Endothelial cell of umbilical vein (primary cell): ENCODE data around the gene MAPT. TPM values are rescaled to one million over a fixed set of nuclear protein-coding genes. Genes with fewer than 3 reads are reported as not detected.

ENCODE experiments used
- BruUV-seq: library from RNA; stranded (reverse); fragments of 400-500 nt; replicated peaks from 2 replicates; lab custom pipeline; 2021; lab: Mats Ljungman, UMichigan
- CTCF ChIA-PET: fragments of 300-600, 350-600 bp; sonication (Branson Sonifier 250); formaldehyde crosslinking; loops from one replicate; lab custom pipeline; 2021; ENCODE audit warnings: antibody characterized with exemption, inconsistent platforms; lab: Charles Lee
- POLR2A ChIA-PET: fragments of 300-600, 350-600 bp; sonication (Branson Sonifier 250); formaldehyde crosslinking; loops from one replicate; lab custom pipeline; 2021; ENCODE audit warnings: antibody characterized with exemption, inconsistent platforms; lab: Charles Lee
- DNase-seq: peaks from one replicate; pipeline ENCODE4 v3.0.0-alpha.2; 2011; ENCODE audit warnings: low read depth, low spot score
- FAIRE-seq: peaks from 2 replicates; lab custom pipeline; 2011; peaks lifted over from hg19 to GRCh38; lab: Jason Lieb, UNC
- H2AFZ ChIP-seq: 2 replicates; pipeline ENCODE4 v1.6.0; 2012; ENCODE audit warnings: low read depth, low read length, control low read depth, inconsistent platforms
- H3K27ac ChIP-seq: 2 replicates; pipeline ENCODE4 v1.5.1; 2011; ENCODE audit warnings: low read depth, mild to moderate bottlenecking, control low read depth, low read length, moderate library complexity; ENCODE audit not compliant: insufficient read depth
- H3K27me3 ChIP-seq, 2 experiments: 2 replicates each; pipeline versions ENCODE4 v1.6.0 to v1.6.1; 2011; ENCODE audit warnings: low read length in 2 of 2, mixed read lengths in 1 of 2; ENCODE audit not compliant: control insufficient read depth in 2 of 2, insufficient read depth in 2 of 2
- H3K36me3 ChIP-seq, 2 experiments: 2 replicates in 1 of 2; 3 replicates in 1 of 2; pipeline ENCODE4 v1.5.1; 2011; ENCODE audit warnings: low read length in 2 of 2, mild to moderate bottlenecking in 1 of 2, moderate library complexity in 1 of 2; ENCODE audit not compliant: control insufficient read depth in 2 of 2, insufficient read depth in 2 of 2; ENCODE audit errors: extremely low read depth in 1 of 2
- H3K4me1 ChIP-seq: 3 replicates; pipeline ENCODE4 v1.5.1; 2011; ENCODE audit warnings: mild to moderate bottlenecking, low read length; ENCODE audit not compliant: control insufficient read depth, insufficient read depth; ENCODE audit errors: extremely low read depth
- H3K4me2 ChIP-seq: 2 replicates; pipeline ENCODE4 v1.6.1; 2011; ENCODE audit warnings: low read length, control low read depth, mixed read lengths; ENCODE audit not compliant: insufficient read depth
- H3K4me3 ChIP-seq, 3 experiments: fragments of 200-600 bp in 1 of 3; sonication (generic), shearing (Covaris generic) in 1 of 3; replicated peaks in 1 of 3; 2 replicates each; pipeline ENCODE4 v1.5.1; 2011 to 2016; ENCODE audit warnings: control low read depth in 3 of 3, low read length in 3 of 3, mild to moderate bottlenecking in 2 of 3, inconsistent platforms in 1 of 3, low read depth in 1 of 3, moderate library complexity in 1 of 3; ENCODE audit not compliant: insufficient read depth in 1 of 3
- H3K79me2 ChIP-seq: 2 replicates; pipeline ENCODE4 v1.6.0; 2012; ENCODE audit warnings: low read length, inconsistent platforms; ENCODE audit not compliant: control insufficient read depth, insufficient read depth
- H3K9ac ChIP-seq: replicated peaks from 2 replicates; pipeline ENCODE3; 2011; ENCODE audit warnings: low read length, control low read depth; ENCODE audit not compliant: insufficient read depth; ENCODE audit errors: extremely low read depth
- H3K9me1 ChIP-seq: replicated peaks from 3 replicates; pipeline ENCODE4 v1.6.0; 2011; ENCODE audit warnings: mild to moderate bottlenecking, low read length; ENCODE audit not compliant: control insufficient read depth, insufficient read depth; ENCODE audit errors: extremely low read depth
- H3K9me3 ChIP-seq: replicated peaks from 2 replicates; pipeline ENCODE4 v1.5.1; 2012; ENCODE audit warnings: low read length, inconsistent platforms; ENCODE audit not compliant: control insufficient read depth, insufficient read depth
- H4K20me1 ChIP-seq: replicated peaks from 2 replicates; pipeline ENCODE3; 2011; ENCODE audit warnings: mild to moderate bottlenecking, low read length; ENCODE audit not compliant: control insufficient read depth, insufficient read depth; ENCODE audit errors: extremely low read depth
- CTCF ChIP-seq, 2 donors: IDR thresholded peaks; 1 replicate in 1 of 2; 2 replicates in 1 of 2; pipeline ENCODE4 v1.5.1; 2011; ENCODE audit warnings: low read length in 2 of 2, mild to moderate bottlenecking in 2 of 2, moderate library complexity in 2 of 2, control low read depth in 1 of 2, inconsistent platforms in 1 of 2, low read depth in 1 of 2; ENCODE audit not compliant: insufficient read depth in 1 of 2; ENCODE audit errors: extremely low read depth in 1 of 2
- EZH2 ChIP-seq: IDR thresholded peaks from 2 replicates; pipeline ENCODE4 v1.6.1; 2012; ENCODE audit warnings: borderline replicate concordance, low read depth, mild to moderate bottlenecking, moderate library complexity, low read length, inconsistent platforms; ENCODE audit not compliant: severe bottlenecking
- FOS ChIP-seq: IDR thresholded peaks from 2 replicates; pipeline ENCODE4 v1.6.1; 2011; ENCODE audit warnings: mild to moderate bottlenecking, low read length, moderate library complexity, borderline replicate concordance; ENCODE audit not compliant: insufficient read depth
- GATA2 ChIP-seq: IDR thresholded peaks from 2 replicates; pipeline ENCODE4 v1.7.0; 2011; ENCODE audit warnings: low read depth, mild to moderate bottlenecking, moderate library complexity, mixed read lengths, low read length; ENCODE audit not compliant: insufficient read length, insufficient read depth
- JUN ChIP-seq: IDR thresholded peaks from 2 replicates; pipeline ENCODE4 v1.6.1; 2011; ENCODE audit warnings: borderline replicate concordance, low read depth; ENCODE audit not compliant: insufficient read length, insufficient read depth
- MAX ChIP-seq: IDR thresholded peaks from 2 replicates; pipeline ENCODE4 v1.6.1; 2011; ENCODE audit not compliant: insufficient read depth, insufficient read length
- MYC ChIP-seq: IDR thresholded peaks from one replicate; pipeline ENCODE4 v1.6.1; 2011; ENCODE audit warnings: mild to moderate bottlenecking, low read depth, low read length
- POLR2A ChIP-seq: IDR thresholded peaks from 2 replicates; pipeline ENCODE4 v1.6.1; 2012; ENCODE audit warnings: low read depth, mild to moderate bottlenecking, control low read depth, low read length
- POLR2AphosphoS5 ChIP-seq: IDR thresholded peaks from 2 replicates; pipeline ENCODE4 v1.6.1; 2012; ENCODE audit warnings: low read depth, mild to moderate bottlenecking, control low read depth, low read length, moderate library complexity; ENCODE audit not compliant: insufficient read depth
- dilution Hi-C: fragments of 300-500 bp; cut with MboI; formaldehyde crosslinking; loops from one replicate; pipeline ENCODE4 v1.15.0; 2019; ENCODE audit warnings: low sequenced_read_pairs; ENCODE audit not compliant: extremely low pct_ligation_motif_present
- intact Hi-C: fragments of 100-400 bp; cut with micrococcal nuclease; formaldehyde crosslinking; loops from one replicate; pipeline ENCODE4 v1.10.0; 2022
- polyA plus RNA-seq, 4 experiments: library from polyadenylated mRNA; depleted of rRNA in 3 of 4; stranded (reverse) in 3 of 4; unstranded in 1 of 4; fragments of >200 nt; gene quantifications; 2 replicates each; pipeline versions ENCODE4 v1.2.1 to v1.2.3, GENCODE V29; 2011 to 2012; ENCODE audit warnings: missing spikeins in 1 of 4
- total RNA-seq: library from RNA; stranded (reverse); gene quantifications from 2 replicates; pipeline ENCODE4 v1.2.3, GENCODE V29; 2021

MAPT gene
- total and polyA plus RNA-seq, 2 donors (not counting 3 experiments of a cell fraction or from before 2014, with no cell fraction given) = 0.04 to 0.51 TPM

- intact Hi-C loops (no loop called here), dilution Hi-C loops (no loop called here)
- no peaks in the 10 kb centered on the region for H4K20me1 ChIP-seq
- no peaks in the 10 kb centered on the region for H3K79me2 ChIP-seq
- H2AFZ ChIP-seq = no peak overlapping the region
- TF ChIP-seq CTCF (IDR thresholded peaks at IDR 0.05; ENCODE audit: extremely low read depth in 1 of 2, insufficient read depth in 1 of 2, low read depth in 1 of 2, low read length in 2 of 2) (no peak), POLR2A (no peak), JUN (no peak), MAX (no peak), EZH2 (no peak), GATA2 (no peak), MYC (no peak), FOS (no peak), POLR2AphosphoS5 (no peak)
- ChIA-PET POLR2A (no interaction called here), CTCF (no interaction called here)
- no peak for FAIRE-seq
- H3K9ac ChIP-seq = no peak overlapping the region
- H3K9me3 ChIP-seq = no peaks in the 10 kb centered on the region
- BruUV-seq = no TSS peak
- H3K4me3 ChIP-seq = no peak overlapping the region
- no peak overlapping the region for H3K27ac ChIP-seq
- H3K9me1 ChIP-seq = no peaks in the 10 kb centered on the region
- no peaks in the 10 kb centered on the region for H3K4me1 ChIP-seq
- H3K4me2 ChIP-seq = no peak overlapping the region
- H3K36me3 ChIP-seq = no peaks in the 10 kb centered on the region
- no peak for DNase-seq
- peaks cover 0 to 5% of the 10 kb centered on the region in 2 experiments for H3K27me3 ChIP-seq
These were observed 32.9 kb downstream of the MAPT start for GRCh38 chr17:45927247-45927646.
